ENCODE data around the gene MTMR3.
A peak's percentile ranks its signal among the peaks of the same experiment; 100 is the strongest.

MTMR3 gene

GRCh38 chr22:29985912-29986311 is 102.9 kb downstream of the MTMR3 start:
- no peak overlapping the region for H2AFZ ChIP-seq (ENCODE audit: low read length)
- no peaks in the 10 kb centered on the region for H3K79me2 ChIP-seq (ENCODE audit: low read length)
- H3K36me3 ChIP-seq (replicated peaks; ENCODE audit: insufficient read depth, low read length), result no peaks in the 10 kb centered on the region
- no peak overlapping the region for H3K4me2 ChIP-seq (ENCODE audit: low read depth, low read length)
- TF ChIP-seq CTCF (IDR thresholded peaks at IDR 0.05; ENCODE audit: low read length), result no peak
- no peak for TF ChIP-seq EZH2phosphoT487 (IDR thresholded peaks at IDR 0.05; ENCODE audit: low read length)
- no peak for TF ChIP-seq EZH2 (optimal IDR thresholded peaks at IDR 0.05; ENCODE audit: low read depth, low read length)
- no peak overlapping the region for H3K4me3 ChIP-seq (ENCODE audit: low read length)
- no peaks in the 10 kb centered on the region for H3K9me2 ChIP-seq (replicated peaks; ENCODE audit: insufficient read depth, low read length)
- H3K9ac ChIP-seq (ENCODE audit: low read length), result no peak overlapping the region
- H4K20me1 ChIP-seq (ENCODE audit: insufficient read depth, low read length), result no peaks in the 10 kb centered on the region
- DNase-seq, result no peak
- H3K4me1 ChIP-seq (ENCODE audit: low read length), result peaks cover 11% of the 10 kb centered on the region
- H3K9me3 ChIP-seq (replicated peaks; ENCODE audit: insufficient read depth, low read length), result no peaks in the 10 kb centered on the region
- H3K27me3 ChIP-seq (replicated peaks; ENCODE audit: insufficient read depth, low read length), result no peaks in the 10 kb centered on the region
- H3K27ac ChIP-seq (ENCODE audit: low read length), result no peak overlapping the region
- H3F3A ChIP-seq (ENCODE audit: insufficient read depth, low read length), result no peaks in the 10 kb centered on the region

- peaks cover 11% of the 10 kb centered on the region for H3K4me1 ChIP-seq (ENCODE audit: low read length)
- H3K79me2 ChIP-seq (ENCODE audit: low read length), result no peaks in the 10 kb centered on the region
- no peak overlapping the region for H3K27ac ChIP-seq (ENCODE audit: low read length)
- no peaks in the 10 kb centered on the region for H3K27me3 ChIP-seq (replicated peaks; ENCODE audit: insufficient read depth, low read length)
- no peaks in the 10 kb centered on the region for H3K9me3 ChIP-seq (replicated peaks; ENCODE audit: insufficient read depth, low read length)
- H3K9me2 ChIP-seq (replicated peaks; ENCODE audit: insufficient read depth, low read length), result no peaks in the 10 kb centered on the region
- peak; percentile 47 for DNase-seq
- no peak overlapping the region for H3K9ac ChIP-seq (ENCODE audit: low read length)
- H3K4me2 ChIP-seq (ENCODE audit: low read depth, low read length), result no peak overlapping the region; the same call in 1 of the 2 replicates
- H3F3A ChIP-seq (ENCODE audit: insufficient read depth, low read length), result no peaks in the 10 kb centered on the region
- H4K20me1 ChIP-seq (ENCODE audit: insufficient read depth, low read length), result no peaks in the 10 kb centered on the region
- no peak overlapping the region for H3K4me3 ChIP-seq (ENCODE audit: low read length)
- no peak overlapping the region for H2AFZ ChIP-seq (ENCODE audit: low read length)
- no peak for TF ChIP-seq CTCF (IDR thresholded peaks at IDR 0.05; ENCODE audit: low read length)
- no peak for TF ChIP-seq EZH2phosphoT487 (IDR thresholded peaks at IDR 0.05; ENCODE audit: low read length)
- no peak for TF ChIP-seq EZH2 (optimal IDR thresholded peaks at IDR 0.05; ENCODE audit: low read depth, low read length)
- no peaks in the 10 kb centered on the region for H3K36me3 ChIP-seq (replicated peaks; ENCODE audit: insufficient read depth, low read length)
These were observed 104.2 kb downstream of the MTMR3 start for GRCh38 chr22:29987137-29987536.

GRCh38 chr22:29988719-29989118 is 105.7 kb downstream of the MTMR3 start:
- Histone ChIP-seq H3K4me3 (ENCODE audit: low read length) (no peak overlapping the region), H3K4me2 (ENCODE audit: low read depth, low read length) (no peak overlapping the region), H3K27ac (ENCODE audit: low read length) (no peak overlapping the region), H3K9me2 (replicated peaks; ENCODE audit: insufficient read depth, low read length) (no peaks in the 10 kb centered on the region), H3K4me1 (ENCODE audit: low read length) (peaks cover 11% of the 10 kb centered on the region), H3K36me3 (replicated peaks; ENCODE audit: insufficient read depth, low read length) (no peaks in the 10 kb centered on the region), H3K27me3 (replicated peaks; ENCODE audit: insufficient read depth, low read length) (no peaks in the 10 kb centered on the region), H3K9me3 (replicated peaks; ENCODE audit: insufficient read depth, low read length) (no peaks in the 10 kb centered on the region), H3K9ac (ENCODE audit: low read length) (no peak overlapping the region), H2AFZ (ENCODE audit: low read length) (no peak overlapping the region), H3K79me2 (ENCODE audit: low read length) (no peaks in the 10 kb centered on the region), H4K20me1 (ENCODE audit: insufficient read depth, low read length) (no peaks in the 10 kb centered on the region), H3F3A (ENCODE audit: insufficient read depth, low read length) (no peaks in the 10 kb centered on the region)
- no peak for TF ChIP-seq EZH2phosphoT487 (IDR thresholded peaks at IDR 0.05; ENCODE audit: low read length)
- TF ChIP-seq EZH2 (optimal IDR thresholded peaks at IDR 0.05; ENCODE audit: low read depth, low read length), result no peak
- no peak for TF ChIP-seq CTCF (IDR thresholded peaks at IDR 0.05; ENCODE audit: low read length)
- no peak for DNase-seq

All from MM.1S (cell line).